NK-92 (cell line): ENCODE results near the gene PTCD2.

ENCODE experiments used
- DNase-seq: peaks from one replicate; lab custom pipeline; 2025; ENCODE audit not compliant: unreplicated experiment; lab: John Stamatoyannopoulos, UW

Gene PTCD2

DNA sequence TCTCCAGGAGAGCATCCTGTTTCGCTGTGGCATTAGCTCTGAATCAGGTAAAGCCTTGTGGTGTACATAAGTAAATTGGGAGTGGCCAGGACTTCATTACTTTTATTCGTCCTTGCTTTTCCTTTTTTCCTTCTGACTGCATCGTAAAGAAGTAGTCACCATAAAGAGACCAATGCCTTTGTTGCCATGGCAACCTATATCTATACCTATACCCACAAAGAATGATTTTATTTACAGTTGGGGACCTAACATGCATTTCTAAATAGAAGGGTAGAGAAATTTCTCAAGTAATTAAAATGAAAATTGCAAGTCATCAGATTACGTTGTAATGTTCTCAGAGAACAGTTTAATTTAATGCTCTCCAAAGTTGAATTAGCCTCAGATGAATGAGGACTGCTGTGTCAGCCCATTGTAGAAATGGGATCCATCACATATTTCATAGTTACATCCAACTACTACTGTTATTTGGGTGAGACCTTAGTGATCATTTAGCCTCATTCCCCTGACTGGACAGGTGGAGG is 18.6 kb downstream of the PTCD2 start:
- no peak for DNase-seq

DNA sequence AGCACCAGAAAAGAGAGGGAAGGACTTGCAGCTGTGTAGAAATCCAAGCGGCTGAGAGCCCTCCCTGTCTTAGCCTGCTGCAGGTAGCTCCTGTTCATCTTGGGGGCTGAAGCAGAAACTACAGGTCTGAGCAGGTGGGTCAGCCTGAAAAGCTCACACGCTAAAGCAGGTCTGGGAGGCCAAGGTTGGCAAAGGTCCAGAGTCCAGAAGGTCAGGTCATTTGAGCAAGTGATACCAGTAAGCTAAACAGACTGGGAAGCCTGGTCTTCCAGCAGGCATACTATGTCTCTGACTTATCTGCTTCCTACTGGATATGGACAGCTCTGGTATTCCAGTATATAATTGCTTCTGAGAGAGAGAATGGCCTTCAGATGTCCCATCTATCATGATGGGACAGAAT is 26.2 kb downstream of the PTCD2 start:
- no peak for DNase-seq

DNA sequence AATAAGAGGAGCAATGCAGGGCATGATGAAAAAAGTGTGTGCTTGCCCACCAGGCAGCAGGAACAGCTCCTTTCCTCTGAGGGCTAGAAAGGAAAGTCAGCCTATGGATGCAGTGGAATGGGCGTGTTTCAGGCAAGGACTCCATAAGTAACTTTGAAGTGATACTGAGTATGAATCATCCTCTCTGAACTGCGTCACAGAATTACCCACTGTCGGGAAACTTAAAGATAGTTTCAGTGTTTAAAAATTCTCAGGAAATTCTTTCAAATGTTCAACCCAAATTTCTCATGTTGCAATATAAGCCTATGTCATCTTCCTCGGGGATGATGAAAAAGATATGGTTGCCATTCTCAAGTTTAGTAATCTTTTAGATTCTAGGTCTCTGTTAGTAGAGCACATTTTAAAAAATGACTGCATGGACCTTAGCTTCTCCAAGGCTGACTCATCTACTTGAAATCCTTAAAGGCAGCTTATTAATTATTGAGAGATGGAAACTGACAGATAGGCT is 27.7 kb downstream of the PTCD2 start:
- no peak for DNase-seq

DNA sequence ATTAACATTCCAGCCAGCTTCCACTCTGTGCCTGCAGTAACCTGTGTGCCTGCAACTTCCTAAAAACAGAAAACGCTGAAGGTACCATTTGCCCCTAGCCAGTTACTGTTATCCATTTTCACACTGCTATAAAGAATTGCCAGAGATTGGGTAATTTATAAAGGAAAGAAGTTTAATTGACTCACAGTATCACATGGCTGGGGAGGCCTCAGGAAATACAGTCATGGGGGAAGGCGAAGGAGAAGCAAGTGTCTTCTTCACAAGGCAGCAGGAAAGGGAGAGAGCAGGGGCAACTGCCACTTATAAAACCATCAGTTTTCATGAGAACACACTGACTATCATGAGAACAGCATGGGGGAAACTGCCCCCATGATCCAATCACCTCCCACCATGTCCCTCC is 31.2 kb downstream of the PTCD2 start:
- DNase-seq, result no peak

DNA sequence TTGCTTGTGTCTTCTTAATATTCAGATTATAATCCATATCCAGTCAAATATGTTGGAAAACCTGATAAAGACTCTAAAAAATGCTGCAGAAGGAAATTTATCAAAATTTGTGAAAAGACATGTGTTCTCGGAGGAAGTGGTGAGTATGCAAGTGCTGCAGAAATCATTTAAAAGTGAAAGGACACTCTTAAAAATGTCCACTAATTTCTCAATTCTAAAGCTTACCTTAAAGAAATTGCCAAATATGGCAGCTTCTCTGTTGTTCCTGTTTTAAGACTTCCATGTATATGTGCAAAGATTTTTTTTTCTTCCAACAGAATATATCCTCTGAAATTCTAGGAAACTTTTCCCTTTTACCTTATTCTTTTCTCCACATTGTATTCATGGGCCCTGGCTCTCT is 32.4 kb downstream of the PTCD2 start:
- DNase-seq, result no peak

DNA sequence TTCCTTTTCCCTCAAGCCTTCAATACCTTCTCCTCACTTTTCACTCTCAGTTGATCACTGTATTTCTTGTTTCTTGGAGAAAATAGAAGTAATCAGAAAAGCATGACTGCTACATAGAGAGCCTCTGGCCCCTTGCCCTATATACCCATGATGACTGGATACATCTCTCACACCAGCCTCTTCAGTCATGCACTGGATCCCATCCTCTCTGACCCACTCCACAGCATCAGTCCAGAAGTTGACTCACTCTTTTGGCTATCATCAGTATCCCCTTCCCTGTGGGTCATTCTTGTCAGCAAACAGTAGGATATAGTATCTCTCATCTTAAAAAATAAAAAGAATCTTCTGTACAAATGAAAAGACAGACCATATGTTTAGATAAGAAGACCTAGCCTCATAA is 32.9 kb downstream of the PTCD2 start:
- DNase-seq, result no peak

DNA sequence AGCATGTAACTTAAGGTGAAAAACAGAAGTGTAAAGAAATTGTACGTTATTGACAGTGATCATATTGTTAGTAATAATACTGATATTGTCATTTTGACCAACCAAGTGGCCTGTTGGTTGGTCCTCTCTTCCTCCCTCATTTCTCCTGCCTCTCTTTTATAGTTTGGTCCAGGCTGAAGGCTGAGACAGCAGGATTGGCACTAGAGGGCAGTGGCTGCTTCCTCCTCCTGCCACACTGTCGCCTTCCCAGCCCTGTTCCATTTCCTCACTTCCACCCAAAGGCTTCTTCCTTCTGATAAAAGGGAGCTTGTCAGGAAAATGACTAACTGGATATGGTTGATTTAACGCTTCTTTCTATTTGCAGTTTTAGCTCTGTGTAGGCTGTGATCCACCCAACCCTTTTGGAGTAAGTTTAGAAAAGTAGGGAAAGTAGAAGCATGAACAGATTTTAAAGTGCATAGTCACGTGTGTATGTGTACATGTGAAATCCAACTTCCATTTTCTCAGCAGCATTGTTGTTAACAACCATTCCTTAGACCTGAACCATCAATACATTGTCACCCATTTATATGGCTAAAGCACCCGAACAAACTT is 35.6 kb downstream of the PTCD2 start:
- no peak for DNase-seq

DNA sequence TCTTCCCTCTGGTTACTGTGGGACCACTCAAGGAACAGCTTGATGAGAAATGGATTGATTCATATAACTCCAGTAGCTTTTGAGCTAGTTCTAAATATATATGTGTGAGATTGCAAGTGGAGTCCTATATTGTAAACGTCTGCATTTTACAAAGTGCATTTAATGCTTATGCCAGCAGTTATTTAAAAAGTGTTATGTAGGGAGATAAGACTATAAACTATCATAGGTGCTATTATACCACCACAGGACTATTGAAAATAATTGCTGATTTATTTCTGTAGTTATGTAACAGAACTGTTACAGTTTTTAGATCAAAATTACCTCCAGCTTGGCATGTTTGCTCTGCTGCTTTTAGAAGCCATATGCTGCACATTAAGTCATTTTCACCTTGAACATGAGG is 36.2 kb downstream of the PTCD2 start:
- DNase-seq, result no peak

DNA sequence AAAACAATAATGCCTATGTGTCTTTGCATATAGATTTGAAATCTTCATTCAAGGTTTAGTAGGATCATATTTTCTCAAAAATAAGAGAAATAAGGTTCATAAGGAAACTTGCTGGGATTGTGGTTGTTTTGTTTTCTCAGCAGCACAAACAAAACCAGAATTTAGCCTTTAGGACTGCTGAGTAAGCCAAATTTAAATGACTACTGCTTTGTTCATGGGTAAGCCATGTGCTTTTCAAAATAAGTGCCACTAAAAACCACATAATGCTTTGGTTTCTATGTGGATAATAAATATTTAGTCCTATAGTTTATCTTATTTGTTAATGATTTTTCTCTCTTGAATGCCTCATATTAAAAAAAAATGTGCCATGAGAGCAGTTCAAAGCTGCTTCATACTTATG is 38.8 kb downstream of the PTCD2 start:
- DNase-seq, result no peak

DNA sequence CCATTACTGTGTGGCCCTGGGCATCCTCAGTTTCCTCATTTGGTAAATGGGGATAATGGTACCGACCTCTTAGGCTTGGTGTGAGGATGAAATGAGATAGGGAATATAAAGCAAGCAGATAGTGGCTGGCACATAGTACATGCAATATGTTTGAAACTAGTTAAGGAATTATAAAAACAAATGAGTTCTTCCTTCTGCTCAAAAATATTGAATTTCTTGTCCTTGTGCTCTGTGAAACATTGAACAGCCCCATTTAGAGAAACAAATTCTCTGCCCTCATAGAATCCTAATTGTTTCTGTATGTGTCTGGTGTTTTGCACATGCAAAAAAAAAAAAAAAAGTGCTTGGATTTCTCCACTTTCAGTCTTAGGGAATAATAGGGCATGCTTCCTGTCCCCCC is 39.7 kb downstream of the PTCD2 start:
- DNase-seq, result no peak

DNA sequence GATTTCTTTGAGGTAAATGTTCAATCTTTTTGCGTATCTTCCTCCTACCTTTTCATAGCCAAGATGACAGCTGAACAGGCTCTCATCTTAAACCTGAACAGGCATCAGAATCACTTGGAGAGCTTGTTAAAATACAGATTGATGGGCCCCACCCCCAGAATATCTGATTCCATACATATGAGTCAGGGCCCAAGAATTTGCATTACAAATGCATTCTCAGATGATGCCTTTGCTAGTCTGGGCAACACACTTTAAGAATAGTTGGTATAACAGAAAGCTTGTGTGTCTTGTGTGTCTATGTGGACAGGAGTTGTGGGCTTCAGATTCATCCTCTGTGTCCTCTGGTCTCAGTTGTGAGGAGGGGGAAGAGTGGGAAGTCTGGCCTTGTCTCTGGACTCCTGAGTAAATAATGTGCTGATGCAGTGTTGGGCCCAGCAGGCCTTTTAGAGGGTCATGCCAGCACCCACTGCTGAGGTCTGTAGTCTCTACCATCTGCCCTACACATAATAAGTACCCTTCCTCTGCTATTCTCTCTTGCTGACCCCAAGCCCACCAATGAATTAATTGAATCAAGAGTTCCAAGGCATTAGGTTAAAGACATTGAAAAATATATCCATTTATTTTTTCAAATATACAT is 43.1 kb downstream of the PTCD2 start:
- no peak for DNase-seq

DNA sequence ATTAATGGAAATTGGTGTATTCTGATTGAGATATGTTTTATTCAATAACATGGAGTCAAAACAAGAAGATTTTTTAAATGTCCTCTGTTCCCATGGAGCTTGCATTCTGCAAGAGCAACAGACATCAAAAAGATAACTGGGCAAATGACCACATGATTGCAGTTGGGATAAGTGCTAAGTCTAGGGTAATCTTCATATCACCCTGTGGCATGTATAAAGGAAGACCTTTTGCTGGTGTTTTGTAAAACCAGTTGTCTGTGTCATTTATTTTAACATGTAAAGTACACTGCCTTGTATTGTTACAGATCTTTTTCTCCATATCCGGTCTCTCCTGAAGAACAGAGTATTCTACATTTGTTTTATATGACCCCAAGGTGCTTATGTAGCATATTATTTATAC is 44.0 kb downstream of the PTCD2 start:
- no peak for DNase-seq

DNA sequence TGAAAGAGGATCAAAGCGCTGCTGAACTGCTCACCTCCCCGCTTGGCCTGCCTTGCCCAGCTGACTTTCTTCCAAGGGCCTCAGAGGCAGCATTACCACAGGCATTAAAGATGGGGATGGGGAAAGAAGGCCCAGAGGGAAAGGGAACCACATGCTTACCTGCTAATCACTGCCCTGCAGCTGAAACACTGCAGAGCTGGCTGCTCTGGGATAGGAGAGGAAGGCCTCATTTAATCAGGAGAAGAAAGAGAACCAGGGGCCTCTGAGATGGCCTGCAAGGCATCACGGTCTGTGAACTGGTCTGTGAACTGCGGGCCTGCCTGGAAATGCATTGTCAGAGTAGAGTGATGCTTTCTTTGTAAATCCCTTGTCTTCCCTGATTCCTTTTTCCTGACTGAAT is 44.8 kb downstream of the PTCD2 start:
- DNase-seq, result no peak

DNA sequence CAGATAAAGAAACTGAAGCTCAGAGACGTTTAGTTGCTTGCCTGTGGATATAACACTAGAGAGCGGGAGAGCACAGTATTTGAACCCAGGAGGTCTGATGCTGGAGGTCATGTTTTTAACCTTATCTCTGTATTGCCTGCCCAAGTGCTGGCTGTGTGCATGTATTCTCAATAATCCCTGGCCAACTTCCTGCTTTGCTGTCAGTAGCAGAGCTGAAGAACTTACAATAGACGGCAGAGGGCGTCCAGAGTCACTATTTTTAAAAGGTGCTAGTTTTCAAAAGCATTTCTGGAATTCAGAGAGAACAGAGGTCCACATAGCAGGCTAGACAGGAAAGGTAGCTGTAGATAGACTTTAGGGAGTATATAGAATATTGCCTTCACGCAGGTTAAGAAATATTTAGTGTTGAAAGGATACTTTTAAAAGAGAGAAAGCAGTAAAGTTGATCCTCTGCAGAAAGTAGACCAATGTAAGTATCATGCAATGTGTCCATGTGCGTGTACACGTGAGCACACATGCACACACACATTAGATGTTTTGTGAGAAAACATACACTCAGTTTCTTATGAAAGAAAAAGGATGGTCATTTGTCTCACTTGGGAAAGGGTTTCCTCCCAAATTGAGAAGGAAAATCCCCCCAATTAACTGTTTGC is 46.3 kb downstream of the PTCD2 start:
- no peak for DNase-seq

DNA sequence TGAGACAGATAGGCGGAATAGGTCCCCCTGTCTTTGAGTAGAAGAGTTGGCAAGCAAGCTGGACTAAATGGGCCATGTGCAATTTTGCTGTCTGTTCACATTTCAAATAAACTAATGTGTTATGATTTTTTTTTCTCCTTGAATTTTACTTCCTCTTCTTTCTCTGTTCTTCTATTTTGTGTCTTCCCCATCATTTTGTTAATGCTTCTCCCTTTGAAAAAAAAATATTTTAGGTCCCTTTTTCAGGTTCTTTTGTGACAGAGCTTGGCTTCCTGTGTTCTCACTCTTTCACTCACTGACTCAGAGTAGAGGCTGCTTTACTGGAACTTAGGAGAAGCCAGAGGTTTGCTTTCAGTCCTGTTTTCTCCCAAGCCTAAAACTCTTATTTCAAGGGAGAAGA is 48.1 kb downstream of the PTCD2 start:
- DNase-seq, result no peak

DNA sequence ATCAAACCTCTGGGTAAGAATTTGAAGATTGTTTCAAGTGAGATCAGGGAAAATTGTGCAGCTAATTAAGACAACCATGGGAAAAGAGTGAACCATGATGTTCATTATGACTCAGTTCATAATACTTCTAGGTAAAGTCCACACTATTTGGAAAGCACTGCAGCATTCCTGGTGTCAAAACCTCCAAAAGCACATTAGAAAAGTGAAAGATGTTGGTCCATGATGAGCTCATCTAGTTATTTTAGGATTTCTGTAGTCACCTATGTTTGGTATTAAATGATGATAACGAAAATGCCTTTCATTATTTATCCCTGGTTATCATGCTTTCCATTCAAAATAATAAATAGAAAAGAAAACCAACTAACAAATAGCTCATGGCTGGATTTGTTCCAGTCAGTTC is 49.1 kb downstream of the PTCD2 start:
- DNase-seq, result no peak

DNA sequence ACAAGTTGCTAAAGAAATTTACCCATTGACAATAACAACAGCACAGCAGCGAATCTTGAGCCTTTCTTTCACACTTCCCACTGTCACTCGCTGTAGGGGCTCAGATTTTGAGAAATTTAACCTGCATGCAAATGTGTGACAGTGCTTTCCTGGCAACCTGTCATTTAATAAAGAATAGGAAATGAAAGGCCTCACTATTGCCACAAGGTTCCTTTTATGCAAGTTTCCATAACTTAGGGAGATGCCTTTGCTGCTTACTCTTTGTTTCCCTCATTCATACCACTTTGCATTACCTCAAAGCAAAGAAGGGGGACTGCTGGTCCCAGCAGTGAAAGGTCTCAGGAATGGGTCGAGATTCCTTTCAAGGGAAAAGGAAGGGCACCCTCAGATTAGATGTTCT is 49.5 kb downstream of the PTCD2 start:
- DNase-seq, result no peak

DNA sequence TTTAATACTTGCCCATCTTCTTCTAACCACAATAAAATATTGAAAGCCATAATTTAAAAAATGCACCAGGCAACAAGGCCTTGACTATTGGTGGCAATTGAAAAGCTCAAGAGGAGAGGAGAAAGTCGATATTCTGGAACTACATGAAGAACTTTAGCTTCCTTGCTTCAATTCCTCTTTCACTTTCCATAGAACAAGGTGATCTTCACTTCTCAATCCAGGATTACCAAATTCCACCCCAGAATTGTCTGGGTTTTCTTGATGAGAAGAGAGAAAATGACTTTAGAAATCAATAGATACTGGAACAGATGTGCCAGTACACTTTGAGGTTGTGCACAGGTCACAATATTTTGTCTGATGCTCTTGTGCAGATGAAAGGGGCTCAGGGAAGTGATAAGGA is 52.2 kb downstream of the PTCD2 start:
- no peak for DNase-seq

DNA sequence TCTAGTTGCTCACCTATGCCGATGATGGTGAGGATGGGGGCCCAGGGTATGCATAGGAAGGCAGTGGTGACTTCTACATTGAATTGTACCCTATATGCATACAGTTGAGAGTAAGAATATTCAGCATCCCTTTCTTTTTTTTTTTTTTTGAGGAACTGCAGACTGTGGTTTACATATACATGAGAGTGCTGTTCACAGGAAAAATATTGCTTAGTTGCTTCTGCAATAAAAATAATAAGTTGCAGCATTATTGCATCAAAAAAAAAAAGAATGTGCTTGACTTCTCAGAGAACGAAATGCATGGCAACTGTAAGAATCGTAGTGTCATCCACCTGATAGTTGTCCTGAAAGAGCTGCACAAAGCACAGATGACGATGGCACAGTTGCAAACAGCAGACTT is 52.8 kb downstream of the PTCD2 start:
- no peak for DNase-seq

DNA sequence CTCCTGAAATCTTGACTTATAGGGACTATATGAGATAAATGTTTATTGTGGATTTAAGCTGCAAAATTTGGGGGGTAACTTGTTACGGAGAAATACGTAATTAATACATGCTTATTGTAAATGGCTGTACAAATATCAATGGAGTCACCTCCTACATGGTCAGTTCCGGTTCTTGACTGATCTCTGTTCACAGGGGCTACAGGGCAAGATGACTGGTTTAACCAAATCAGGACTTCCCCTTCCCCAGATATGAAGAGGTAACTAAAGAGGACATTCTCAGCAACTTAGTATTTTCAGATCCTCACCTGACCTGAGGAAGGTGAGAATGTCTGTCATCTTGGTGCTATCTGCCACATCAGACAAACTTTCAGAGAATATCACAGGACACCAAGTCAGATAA is 54.7 kb downstream of the PTCD2 start:
- DNase-seq, result no peak

DNA sequence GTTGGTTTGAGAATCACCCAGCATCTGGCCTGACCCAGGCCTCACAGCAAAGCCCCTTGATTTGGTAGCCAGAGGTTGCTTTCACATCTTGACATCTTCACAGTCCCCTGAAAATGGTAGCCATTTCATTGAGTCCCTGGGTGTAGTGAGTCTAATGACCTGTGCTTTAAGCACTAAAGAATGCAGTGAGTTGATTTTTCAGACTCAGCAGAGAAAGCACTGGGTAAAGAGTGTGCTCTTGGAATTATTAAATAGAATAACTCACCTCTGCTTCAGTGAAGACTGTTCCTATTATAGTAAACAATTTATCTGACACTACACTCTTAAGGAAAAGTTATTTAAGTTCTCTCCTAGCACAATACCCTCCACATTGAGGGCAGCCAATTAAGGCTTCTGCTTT is 56.2 kb downstream of the PTCD2 start:
- no peak for DNase-seq

DNA sequence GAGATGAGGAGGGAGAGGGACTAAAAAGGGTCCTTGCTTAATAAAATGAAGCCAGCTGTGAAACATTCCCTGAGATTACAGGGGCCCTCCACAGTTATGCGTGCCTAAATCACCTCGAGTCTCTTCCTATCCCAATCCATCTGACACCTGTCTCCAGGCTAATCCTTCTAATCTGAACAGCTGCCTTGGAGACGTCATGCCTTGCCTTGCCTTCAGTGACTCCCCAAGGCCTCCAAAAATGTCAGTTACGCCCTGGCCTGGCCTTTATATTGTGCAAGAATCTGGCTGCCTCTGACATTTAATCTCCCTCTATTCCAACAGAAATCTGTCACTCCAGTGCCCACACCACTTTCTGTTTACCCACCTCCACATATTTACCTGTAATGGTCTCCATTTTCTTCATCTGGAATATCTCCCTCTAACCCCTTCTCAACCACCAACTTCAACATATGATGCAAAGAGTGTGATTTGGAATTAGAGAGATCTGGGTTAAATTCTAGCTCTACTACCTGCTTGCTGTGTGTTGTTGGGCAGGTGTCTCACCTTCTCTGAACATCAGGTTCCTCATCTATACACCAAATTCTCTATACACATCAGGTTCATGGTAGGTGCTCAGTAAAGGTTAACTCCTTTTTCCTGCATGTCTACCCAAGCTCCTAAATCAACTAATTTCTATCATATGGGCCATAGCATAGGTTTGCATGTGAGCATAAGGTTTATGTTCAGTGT is 57.9 kb downstream of the PTCD2 start:
- no peak for DNase-seq
